Gastrocnemius medialis (tissue), 4 donors: ENCODE results near the gene NCS1. TPM values are rescaled to one million over a fixed set of nuclear protein-coding genes. Genes with fewer than 3 reads are reported as not detected.

ENCODE experiments used
- ATAC-seq, 2 donors: fragments of 150-250 bp; one replicate each; pipeline ENCODE4 v1.9.1; 2016
- DNase-seq, 2 donors: peaks; one replicate each; pipeline ENCODE4 v3.0.0-alpha.2; 2019
- H3K27ac ChIP-seq, 4 donors: fragments of 200-600 bp; sonication (generic); 1 replicate in 1 of 4; 2 replicates in 3 of 4; pipeline ENCODE4 v1.5.1; 2016 to 2018; ENCODE audit warnings: mild to moderate bottlenecking in 2 of 4, moderate library complexity in 1 of 4
- H3K27me3 ChIP-seq, 3 donors: fragments of 200-600 bp; sonication (generic) in 2 of 3; 1 replicate in 1 of 3; 2 replicates in 2 of 3; pipeline versions ENCODE4 v1.5.1 to v1.6.0; 2016 to 2019; ENCODE audit warnings: mild to moderate bottlenecking in 1 of 3, moderate library complexity in 1 of 3
- H3K36me3 ChIP-seq, 2 donors: fragments of 200-600 bp; sonication (generic) in 1 of 2; one replicate each; pipeline ENCODE4 v1.5.1; 2017 to 2018
- H3K4me1 ChIP-seq, 2 donors: fragments of 200-600 bp; sonication (generic) in 1 of 2; one replicate each; pipeline ENCODE4 v1.5.1; 2016 to 2017; ENCODE audit warnings: mild to moderate bottlenecking in 2 of 2
- H3K4me3 ChIP-seq, 4 donors: fragments of 200-600 bp; sonication (generic) in 3 of 4; 1 replicate in 1 of 4; 2 replicates in 3 of 4; pipeline ENCODE4 v1.5.1; 2016 to 2019; ENCODE audit warnings: mild to moderate bottlenecking in 2 of 4
- H3K9me3 ChIP-seq, 3 donors: fragments of 200-600 bp; sonication (generic) in 2 of 3; 1 replicate in 1 of 3; 2 replicates in 2 of 3; pipeline ENCODE4 v1.5.1; 2016 to 2019
- CTCF ChIP-seq, 5 experiments: fragments of 450-650 bp in 3 of 5; fragments of 200-600 bp in 2 of 5; sonication (generic) in 2 of 5; IDR thresholded peaks in 4 of 5; conservative IDR thresholded peaks in 1 of 5; 1 replicate in 4 of 5; 2 replicates in 1 of 5; pipeline ENCODE4 v1.5.1; 2016 to 2019; ENCODE audit warnings: antibody characterized with exemption in 5 of 5, mild to moderate bottlenecking in 3 of 5, moderate library complexity in 3 of 5
- POLR2A ChIP-seq, 2 donors: fragments of 450-650 bp; IDR thresholded peaks; one replicate each; pipeline ENCODE4 v1.6.1; 2017; ENCODE audit warnings: antibody characterized with exemption in 2 of 2, mild to moderate bottlenecking in 2 of 2, moderate library complexity in 2 of 2
- in situ Hi-C, 4 donors: fragments of 200-750 bp; cut with MboI; loops; one replicate each; pipeline versions ENCODE4 v1.15.0 to v1.8.0; 2017; ENCODE audit warnings: low sequenced_read_pairs in 4 of 4
- intact Hi-C: fragments of 100-400 bp; cut with DNase I; formaldehyde crosslinking; loops from one replicate; pipeline ENCODE4 v1.15.1; 2023; ENCODE audit warnings: low total_unique reads
- total RNA-seq, 4 donors: library from RNA; depleted of rRNA; stranded (reverse); fragments of >200 nt; gene quantifications; one replicate each; pipeline versions ENCODE4 v1.1.0 to v1.2.3, GENCODE V29; 2016

NCS1 gene
- total RNA-seq = 1 to 10 TPM; 2.1 to 4.6 (median 2.5) TPM

GRCh38 chr9:130172161-130172857, at the start of gene NCS1:
Gene NCS1, plus strand, starts transcription at chr9:130172404. Its CDS starts 260 bp downstream, at chr9:130172664.
- Histone ChIP-seq H3K4me3 (peak within 1 kb of the TSS; percentile 43 to 63 (median 50)), H3K9me3 (no peaks in the 10 kb centered on the region), H3K27me3 (peaks cover 0 to 8% (median 5%) of the 10 kb centered on the region in 3 donors), H3K4me1 (peaks cover 0 to 12% of the 10 kb centered on the region in 2 donors), H3K27ac (peak within 1 kb of the TSS in 1 of 4 donors; percentile 21), H3K36me3 (no peaks in the 10 kb centered on the region)
- ATAC-seq (peak; percentile 68 to 70), DNase-seq (peak; percentile 31 to 39)
- intact Hi-C loops = loop anchor here (5.0 kb wide), 1 partner anchor 65 kb away; no protein-coding TSS in a partner anchor
- in situ Hi-C loops = no loop called here
- no peak for TF ChIP-seq POLR2A (IDR thresholded peaks at IDR 0.05)
- no peak for TF ChIP-seq CTCF (IDR thresholded peaks at IDR 0.05 in 4 of 5, conservative IDR thresholded peaks at IDR 0.05 in 1 of 5)

- in situ Hi-C loops = no loop called here
- no peak overlapping the region for H3K4me3 ChIP-seq
- intact Hi-C loops = no loop called here
- no peak overlapping the region for H3K27ac ChIP-seq
- peaks cover 8 to 21% of the 10 kb centered on the region in 2 donors for H3K4me1 ChIP-seq
- H3K36me3 ChIP-seq = peaks cover 0 to 6% of the 10 kb centered on the region in 2 donors
- TF ChIP-seq CTCF (IDR thresholded peaks at IDR 0.05 in 4 of 5, conservative IDR thresholded peaks at IDR 0.05 in 1 of 5) (no peak), POLR2A (IDR thresholded peaks at IDR 0.05) (no peak)
- H3K9me3 ChIP-seq = no peaks in the 10 kb centered on the region
- no peak for ATAC-seq
- no peaks in the 10 kb centered on the region for H3K27me3 ChIP-seq
- DNase-seq = no peak
Measured at GRCh38 chr9:130122456-130122855, 49.7 kb upstream of the NCS1 start.

- in situ Hi-C loops = no loop called here
- H3K27ac ChIP-seq = no peak overlapping the region
- intact Hi-C loops = no loop called here
- peaks cover 0 to 7% of the 10 kb centered on the region in 2 donors for H3K36me3 ChIP-seq
- H3K9me3 ChIP-seq = no peaks in the 10 kb centered on the region
- no peak for DNase-seq
- no peak for ATAC-seq
- H3K4me3 ChIP-seq = no peak overlapping the region
- TF ChIP-seq CTCF (IDR thresholded peaks at IDR 0.05 in 4 of 5, conservative IDR thresholded peaks at IDR 0.05 in 1 of 5) (no peak), POLR2A (IDR thresholded peaks at IDR 0.05) (no peak)
- peaks cover 0 to 19% of the 10 kb centered on the region in 2 donors for H3K4me1 ChIP-seq
- H3K27me3 ChIP-seq = no peaks in the 10 kb centered on the region
Measured at GRCh38 chr9:130124085-130124860, 47.9 kb upstream of the NCS1 start.

- H3K36me3 ChIP-seq = peaks cover 0 to 15% of the 10 kb centered on the region in 2 donors
- H3K27ac ChIP-seq = no peak overlapping the region
- intact Hi-C loops (no loop called here), in situ Hi-C loops (no loop called here)
- H3K4me3 ChIP-seq = no peak overlapping the region
- H3K9me3 ChIP-seq = no peaks in the 10 kb centered on the region
- peaks cover 0 to 18% of the 10 kb centered on the region in 2 donors for H3K4me1 ChIP-seq
- DNase-seq = no peak
- TF ChIP-seq CTCF (IDR thresholded peaks at IDR 0.05 in 4 of 5, conservative IDR thresholded peaks at IDR 0.05 in 1 of 5) = no peak
- no peak for TF ChIP-seq POLR2A (IDR thresholded peaks at IDR 0.05)
- ATAC-seq = no peak
- H3K27me3 ChIP-seq = no peaks in the 10 kb centered on the region
Measured at GRCh38 chr9:130126721-130127433, 45.3 kb upstream of the NCS1 start.
